Endometrial microvascular endothelial cells (primary cell): ENCODE measurements around the gene CD86. TPM values are rescaled to one million over a fixed set of nuclear protein-coding genes. Genes with fewer than 3 reads are reported as not detected.

Experiments used
- in situ Hi-C: cut with HindIII; loops from 2 replicates; pipeline ENCODE4 v1.10.0; 2017; ENCODE audit warnings: low sequenced_read_pairs, low pct_unique_long_range_greater_than_20kb; ENCODE audit errors: inconsistent ontology term
- total RNA-seq: library from RNA; depleted of rRNA; stranded (reverse); fragments of >200 nt; gene quantifications from one replicate; pipeline ENCODE4 v1.2.3, GENCODE V29; 2015; ENCODE audit errors: inconsistent ontology term

The CD86 gene
- total RNA-seq, 1 donor from 2014 or later: not detected

- in situ Hi-C loops: no loop called here
Observed at GRCh38 chr3:122082357-122082756, 27.2 kb downstream of the CD86 start.

GRCh38 chr3:122084799-122085198, 29.6 kb downstream of the CD86 start:
- in situ Hi-C loops: no loop called here

- in situ Hi-C loops: no loop called here
Observed at GRCh38 chr3:122085673-122086072, 30.5 kb downstream of the CD86 start.

GRCh38 chr3:122088531-122088930, 33.4 kb downstream of the CD86 start:
- in situ Hi-C loops: no loop called here

DNA sequence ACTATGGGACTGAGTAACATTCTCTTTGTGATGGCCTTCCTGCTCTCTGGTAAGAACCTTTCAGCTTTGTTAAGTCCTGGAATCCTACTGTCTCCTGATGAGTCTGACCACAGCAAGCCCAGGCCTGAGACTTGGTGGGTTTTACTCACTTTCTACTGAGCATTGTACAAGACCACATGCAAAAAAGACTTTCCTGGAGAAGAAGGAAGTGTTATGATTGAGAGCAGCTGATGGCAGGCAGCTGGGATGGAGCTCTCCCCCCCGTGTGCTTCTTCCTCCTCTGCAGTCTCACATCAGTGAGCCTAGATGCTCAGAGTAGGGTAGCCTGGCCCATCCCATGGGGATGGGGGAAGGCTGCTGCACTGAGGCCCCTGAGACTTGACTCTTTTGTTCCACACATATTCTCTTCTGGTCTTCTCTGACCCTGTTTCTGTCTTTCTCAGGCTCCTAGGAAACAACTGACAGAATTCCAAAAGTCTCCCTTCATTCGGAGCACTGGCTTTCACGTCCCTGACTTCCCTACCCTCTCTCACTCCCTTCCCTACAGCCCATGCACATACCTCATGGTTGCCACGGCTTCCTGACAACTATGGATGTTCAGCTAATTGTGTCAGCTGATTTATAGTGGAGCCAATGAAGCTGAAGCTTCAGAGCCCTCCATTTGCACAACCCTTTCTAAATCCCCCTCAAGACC, 36.6 kb downstream of the CD86 start:
- in situ Hi-C loops: no loop called here

- in situ Hi-C loops: no loop called here
Observed at GRCh38 chr3:122092460-122093165, 37.5 kb downstream of the CD86 start.

GRCh38 chr3:122094125-122094524, 39.0 kb downstream of the CD86 start:
- in situ Hi-C loops: no loop called here

GRCh38 chr3:122094693-122095092, 39.5 kb downstream of the CD86 start:
- in situ Hi-C loops: no loop called here

GRCh38 chr3:122097141-122097540, 42.0 kb downstream of the CD86 start:
- in situ Hi-C loops: no loop called here

DNA sequence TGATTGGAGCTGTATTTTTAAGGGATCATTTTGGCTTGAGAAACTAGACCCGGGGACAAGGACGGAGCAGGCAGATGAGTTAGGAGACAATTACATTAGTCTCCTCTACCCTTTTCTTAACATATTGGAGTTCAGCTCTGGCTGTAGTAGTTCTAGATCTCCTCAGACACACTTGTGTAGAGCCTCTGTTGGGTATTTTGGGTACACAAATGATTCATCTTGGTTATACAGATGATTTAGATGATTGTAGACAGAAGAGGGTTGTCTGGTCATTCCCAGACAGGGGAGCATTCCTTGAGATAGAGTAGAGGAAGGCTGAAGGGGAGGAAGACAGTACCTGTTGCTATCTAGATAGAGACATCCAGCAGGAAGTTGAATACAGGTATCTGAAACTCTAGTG, 43.4 kb downstream of the CD86 start:
- in situ Hi-C loops: no loop called here

DNA sequence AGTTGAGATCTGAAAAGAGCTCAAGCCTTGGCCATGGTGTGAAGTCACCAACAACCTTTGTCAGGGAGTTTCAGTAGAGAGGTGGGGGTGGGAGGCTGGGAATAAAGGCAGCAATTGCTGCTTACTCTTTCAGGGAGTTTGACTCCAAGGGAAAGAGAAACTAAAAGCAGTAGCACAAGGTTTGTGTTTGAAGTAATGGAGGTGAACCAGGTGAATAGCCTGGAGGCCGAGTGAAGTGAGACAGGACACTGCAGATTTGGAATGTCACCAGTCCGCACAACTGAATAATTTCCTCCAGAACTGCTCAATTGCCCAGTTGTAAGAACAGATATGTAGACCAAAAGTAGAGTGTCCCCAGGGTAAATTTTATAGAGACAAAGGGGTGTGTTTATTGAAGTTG, 44.1 kb downstream of the CD86 start:
- in situ Hi-C loops: no loop called here

DNA sequence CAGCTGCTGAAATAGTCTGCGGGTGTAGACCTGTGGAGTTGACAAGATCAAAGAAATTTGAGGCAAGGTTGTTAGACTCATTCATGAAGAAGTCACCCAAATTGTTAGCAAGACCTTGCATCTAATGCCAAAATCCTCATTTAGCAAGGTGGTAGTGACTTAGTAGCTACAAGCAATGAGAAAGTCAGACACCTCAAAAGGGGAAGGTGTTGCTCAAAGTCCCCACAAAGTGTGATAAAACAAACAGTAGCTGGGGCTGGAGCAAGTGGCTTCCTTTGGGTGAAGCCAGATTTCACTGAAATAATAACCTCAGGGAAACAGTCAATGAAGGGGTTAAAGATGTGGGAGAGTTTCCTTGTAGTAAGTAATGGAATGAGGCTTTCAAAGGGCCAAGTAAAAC, 44.9 kb downstream of the CD86 start:
- in situ Hi-C loops: no loop called here

GRCh38 chr3:122100591-122101463, 45.7 kb downstream of the CD86 start:
- in situ Hi-C loops: no loop called here

DNA sequence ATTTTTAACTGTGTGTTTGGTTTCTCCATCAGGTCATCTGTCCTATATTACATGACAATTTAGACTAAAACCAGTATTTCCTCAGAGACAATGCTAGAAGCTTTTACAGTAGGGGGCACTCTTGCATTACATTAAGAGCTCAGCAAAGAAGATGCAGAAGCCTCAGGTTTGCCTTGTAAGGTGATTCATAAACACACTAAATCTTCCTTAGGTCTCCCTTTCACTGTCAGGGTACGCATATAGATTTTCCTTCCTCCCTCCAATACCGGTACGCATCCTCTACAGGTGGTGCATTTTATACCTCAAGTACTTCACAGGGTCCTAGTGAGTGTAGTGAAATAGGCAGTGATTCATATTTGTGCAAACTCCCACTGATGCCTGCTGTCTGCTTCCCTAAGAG, 46.5 kb downstream of the CD86 start:
- in situ Hi-C loops: no loop called here

DNA sequence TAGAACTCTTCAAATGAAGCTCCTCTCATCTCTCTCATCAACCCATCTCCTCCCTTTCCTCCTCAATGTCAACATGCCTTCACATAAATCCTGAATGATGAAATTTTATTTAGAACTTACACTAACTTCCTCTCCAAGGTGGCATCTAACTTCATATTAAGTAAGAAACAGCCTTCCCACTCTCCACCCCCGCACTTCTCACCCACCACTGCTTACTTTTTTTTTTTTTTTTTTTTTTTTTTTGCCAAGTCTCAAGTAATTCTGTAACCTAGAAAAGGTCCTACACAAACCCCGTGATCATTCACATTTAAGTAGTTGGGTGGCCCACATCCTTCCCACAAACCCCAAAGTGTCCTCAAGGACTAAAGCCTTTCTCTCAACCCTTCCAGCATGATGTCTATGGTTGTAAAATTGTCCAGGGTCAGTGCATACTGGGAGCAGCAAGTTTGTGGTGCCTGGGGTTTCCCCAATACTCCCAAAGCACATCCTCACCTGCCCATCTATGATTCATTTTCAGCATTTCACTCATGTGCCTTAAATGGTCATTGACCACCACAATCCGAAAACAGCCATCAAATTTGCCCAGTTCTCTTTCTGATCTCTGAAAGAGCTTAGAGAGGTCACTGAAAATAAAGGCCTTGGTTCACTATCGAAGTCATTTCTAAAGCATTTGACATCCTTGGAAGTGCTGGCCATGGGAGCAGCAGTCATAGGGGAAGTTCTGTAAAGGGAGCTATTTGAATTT, 47.2 kb downstream of the CD86 start:
- in situ Hi-C loops: no loop called here

DNA sequence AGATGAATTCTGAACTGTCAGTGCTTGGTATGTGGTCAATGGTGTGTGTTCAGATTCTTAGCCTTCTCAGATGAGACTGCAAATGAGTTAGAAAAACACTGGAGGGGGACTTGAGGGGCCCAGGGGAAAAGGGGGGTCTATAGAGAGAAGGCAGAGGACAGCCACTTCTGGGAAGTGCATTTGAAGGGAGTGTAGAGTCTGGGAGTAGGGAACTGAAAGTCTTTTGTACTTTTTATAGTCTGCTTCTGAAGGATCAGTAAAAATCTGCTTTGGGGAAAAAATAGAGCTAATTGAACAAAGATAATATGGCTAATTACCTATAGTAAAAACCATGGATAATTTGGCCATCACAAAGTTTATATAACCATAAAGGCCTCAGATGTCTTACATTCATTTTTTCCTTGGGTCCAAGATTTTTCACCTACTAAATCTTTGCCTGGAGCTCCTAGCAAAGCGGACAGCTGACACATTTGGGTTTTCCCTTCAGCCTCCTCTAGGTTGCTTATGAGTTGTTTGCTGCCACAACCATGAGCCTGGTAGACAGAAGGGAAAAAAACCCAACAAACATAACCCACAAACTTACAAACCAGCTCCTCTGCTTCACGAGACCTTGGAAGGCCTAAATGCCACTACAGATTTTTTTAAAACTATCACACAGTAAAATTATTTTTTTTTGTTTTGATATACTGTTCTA, 48.8 kb downstream of the CD86 start:
- in situ Hi-C loops: no loop called here

DNA sequence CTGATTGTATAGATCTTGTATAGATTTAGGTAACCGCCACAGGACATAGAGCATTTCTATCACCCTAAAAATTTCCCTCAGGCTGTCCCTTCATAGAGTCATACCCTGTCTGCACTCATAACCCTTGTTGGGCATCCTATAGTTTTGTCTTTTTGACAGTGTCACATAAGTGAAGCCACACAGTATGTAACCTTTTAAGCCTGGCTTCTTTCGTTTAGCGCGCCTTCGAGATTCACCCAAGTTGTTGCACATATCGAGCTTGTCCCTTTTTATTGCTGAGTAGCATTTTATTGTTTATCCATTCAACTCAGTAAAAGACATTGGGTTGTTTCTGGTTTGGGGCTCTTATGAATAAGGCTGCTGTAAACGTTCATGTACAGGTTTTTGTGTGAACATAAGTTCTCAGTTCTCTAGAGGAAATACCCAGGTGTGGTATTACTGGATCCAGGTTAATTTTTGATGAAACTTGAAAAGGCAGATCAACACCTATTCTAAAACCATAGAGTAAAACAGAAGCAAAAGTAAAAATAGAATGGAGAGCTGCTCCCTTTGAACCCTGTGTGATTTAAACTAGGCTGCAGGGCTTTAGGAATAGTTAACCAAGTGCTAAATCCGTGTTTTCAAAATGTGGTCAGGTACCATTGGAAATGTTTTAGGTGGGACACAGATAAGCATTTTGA, 49.5 kb downstream of the CD86 start:
- in situ Hi-C loops: no loop called here

- in situ Hi-C loops: no loop called here
Observed at GRCh38 chr3:122105626-122106025, 50.5 kb downstream of the CD86 start.
